C4-2B (cell line): Measurements from ENCODE around the gene ABCC2.
"Not testable (repeated sequence)": the region's sequence is repeated elsewhere in the genome, so short reads cannot be mapped to it uniquely, and the experiment has no call there.

Experiments
- CTCF ChIP-seq: fragments of 450-650 bp; conservative IDR thresholded peaks from 2 replicates; pipeline ENCODE4 v1.5.1; 2017; ENCODE audit warnings: mild to moderate bottlenecking
- ZFX ChIP-seq: fragments of 450-650 bp; IDR thresholded peaks from 2 replicates; pipeline ENCODE4 v1.6.1; 2017

GRCh38 chr10:99863535-99864240, 81.2 kb downstream of the ABCC2 start:
- TF ChIP-seq CTCF, ZFX: not testable (repeated sequence)
